ENCODE results near the gene ZXDC.

DNA sequence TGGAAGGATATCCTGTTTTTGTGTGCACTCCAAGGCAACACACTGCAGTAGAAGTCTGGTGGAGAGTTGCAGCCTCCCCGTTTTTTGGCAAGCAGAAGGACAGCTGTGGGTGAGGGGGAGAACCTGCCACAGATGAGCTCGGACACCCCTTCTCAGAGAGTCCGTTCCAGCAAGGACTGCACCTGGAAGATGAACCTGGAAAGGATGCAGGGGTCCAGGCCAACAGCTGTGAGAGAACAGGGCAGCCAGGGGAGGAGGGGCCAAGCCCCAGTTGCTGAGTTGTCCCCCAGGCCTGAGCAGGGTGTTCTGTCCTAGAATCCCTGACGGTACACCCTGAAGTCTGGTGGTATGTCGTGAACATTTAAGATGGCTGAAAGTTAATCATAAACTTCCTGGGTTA lies 30.2 kb downstream of the ZXDC start:
- TF ChIP-seq, protein P1, sequence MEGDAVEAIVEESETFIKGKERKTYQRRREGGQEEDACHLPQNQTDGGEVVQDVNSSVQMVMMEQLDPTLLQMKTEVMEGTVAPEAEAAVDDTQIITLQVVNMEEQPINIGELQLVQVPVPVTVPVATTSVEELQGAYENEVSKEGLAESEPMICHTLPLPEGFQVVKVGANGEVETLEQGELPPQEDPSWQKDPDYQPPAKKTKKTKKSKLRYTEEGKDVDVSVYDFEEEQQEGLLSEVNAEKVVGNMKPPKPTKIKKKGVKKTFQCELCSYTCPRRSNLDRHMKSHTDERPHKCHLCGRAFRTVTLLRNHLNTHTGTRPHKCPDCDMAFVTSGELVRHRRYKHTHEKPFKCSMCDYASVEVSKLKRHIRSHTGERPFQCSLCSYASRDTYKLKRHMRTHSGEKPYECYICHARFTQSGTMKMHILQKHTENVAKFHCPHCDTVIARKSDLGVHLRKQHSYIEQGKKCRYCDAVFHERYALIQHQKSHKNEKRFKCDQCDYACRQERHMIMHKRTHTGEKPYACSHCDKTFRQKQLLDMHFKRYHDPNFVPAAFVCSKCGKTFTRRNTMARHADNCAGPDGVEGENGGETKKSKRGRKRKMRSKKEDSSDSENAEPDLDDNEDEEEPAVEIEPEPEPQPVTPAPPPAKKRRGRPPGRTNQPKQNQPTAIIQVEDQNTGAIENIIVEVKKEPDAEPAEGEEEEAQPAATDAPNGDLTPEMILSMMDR (IDR thresholded peaks at IDR 0.05), result no peak
- TF ChIP-seq POLR2A (IDR thresholded peaks at IDR 0.05) (no peak), EP300 (IDR thresholded peaks at IDR 0.05) (no peak), POLR2AphosphoS5 (IDR thresholded peaks at IDR 0.05) (no peak)

Measured in gastroesophageal sphincter (tissue), 3 donors.